Uterus (tissue), 2 donors: ENCODE data around the gene CUL4B.

Experiments
- CTCF ChIP-seq, 4 experiments: fragments of 200-600 bp in 2 of 4; fragments of 450-650 bp in 2 of 4; sonication (generic) in 2 of 4; IDR thresholded peaks; one replicate each; pipeline ENCODE4 v1.5.1; 2016 to 2019; ENCODE audit warnings: antibody characterized with exemption in 4 of 4, mild to moderate bottlenecking in 2 of 4, moderate library complexity in 1 of 4
- POLR2A ChIP-seq, 2 donors: fragments of 450-650 bp; IDR thresholded peaks; one replicate each; pipeline ENCODE4 v1.6.1; 2016; ENCODE audit warnings: antibody characterized with exemption in 2 of 2, mild to moderate bottlenecking in 1 of 2, moderate library complexity in 1 of 2

- TF ChIP-seq POLR2A (IDR thresholded peaks at IDR 0.05) (no peak), CTCF (IDR thresholded peaks at IDR 0.05) (no peak)
These were observed 339 bp downstream of the CUL4B start for GRCh38 chrX:120560405-120560841.
